Testis (tissue), 2 donors: Measurements from ENCODE around the gene SART3.

Source experiments
- POLR2A ChIP-seq: fragments of 450-650 bp; IDR thresholded peaks from one replicate; pipeline ENCODE4 v1.6.1; 2017; ENCODE audit warnings: antibody characterized with exemption, mild to moderate bottlenecking, moderate library complexity
- TF ChIP-seq, protein P1 (sequence below), 3 experiments: fragments of 450-650 bp in 2 of 3; fragments of 200-600 bp in 1 of 3; sonication (generic) in 1 of 3; IDR thresholded peaks; one replicate each; pipeline ENCODE4 v1.5.1; 2016 to 2019; ENCODE audit warnings: antibody characterized with exemption in 3 of 3, mild to moderate bottlenecking in 2 of 3, moderate library complexity in 1 of 3

DNA sequence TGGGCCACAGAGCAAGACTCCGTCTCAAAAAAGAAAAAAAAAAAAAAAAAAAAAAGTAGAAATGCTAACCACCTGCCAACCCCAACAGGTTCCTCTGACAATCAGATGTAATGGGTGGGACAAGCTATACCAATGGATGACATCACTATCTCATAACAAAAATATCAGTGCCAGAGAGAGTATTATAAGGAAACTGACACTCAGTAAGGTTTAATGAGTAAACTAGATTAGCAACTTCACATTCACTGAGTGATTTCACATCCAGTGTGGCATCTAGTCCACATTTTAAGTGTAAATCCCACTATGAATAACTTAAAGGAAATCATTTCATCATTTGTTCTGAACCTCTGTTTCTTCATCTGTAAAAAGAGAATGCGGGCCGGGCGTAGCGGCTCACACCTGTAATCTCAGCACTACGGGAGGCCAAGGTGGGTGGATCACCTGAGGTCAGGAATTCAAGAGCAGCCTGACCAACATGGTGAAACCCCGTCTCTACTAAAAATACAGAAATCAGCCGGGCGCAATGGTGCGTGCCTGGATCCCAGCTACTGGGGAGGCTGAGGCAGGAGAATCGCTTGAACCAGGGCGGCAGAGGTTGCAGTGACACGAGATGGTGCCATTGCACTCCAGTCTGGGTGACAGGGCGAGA lies 1.8 kb downstream of the SART3 start:
- TF ChIP-seq, protein P1, sequence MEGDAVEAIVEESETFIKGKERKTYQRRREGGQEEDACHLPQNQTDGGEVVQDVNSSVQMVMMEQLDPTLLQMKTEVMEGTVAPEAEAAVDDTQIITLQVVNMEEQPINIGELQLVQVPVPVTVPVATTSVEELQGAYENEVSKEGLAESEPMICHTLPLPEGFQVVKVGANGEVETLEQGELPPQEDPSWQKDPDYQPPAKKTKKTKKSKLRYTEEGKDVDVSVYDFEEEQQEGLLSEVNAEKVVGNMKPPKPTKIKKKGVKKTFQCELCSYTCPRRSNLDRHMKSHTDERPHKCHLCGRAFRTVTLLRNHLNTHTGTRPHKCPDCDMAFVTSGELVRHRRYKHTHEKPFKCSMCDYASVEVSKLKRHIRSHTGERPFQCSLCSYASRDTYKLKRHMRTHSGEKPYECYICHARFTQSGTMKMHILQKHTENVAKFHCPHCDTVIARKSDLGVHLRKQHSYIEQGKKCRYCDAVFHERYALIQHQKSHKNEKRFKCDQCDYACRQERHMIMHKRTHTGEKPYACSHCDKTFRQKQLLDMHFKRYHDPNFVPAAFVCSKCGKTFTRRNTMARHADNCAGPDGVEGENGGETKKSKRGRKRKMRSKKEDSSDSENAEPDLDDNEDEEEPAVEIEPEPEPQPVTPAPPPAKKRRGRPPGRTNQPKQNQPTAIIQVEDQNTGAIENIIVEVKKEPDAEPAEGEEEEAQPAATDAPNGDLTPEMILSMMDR (IDR thresholded peaks at IDR 0.05), result no peak
- TF ChIP-seq POLR2A, result no peak
